OCI-LY3 (cell line): ENCODE results near the gene HSD3B7.

Experiments
- EZH2phosphoT487 ChIP-seq: fragments of 200-600 bp; shearing (Covaris generic); IDR thresholded peaks from 2 replicates; pipeline ENCODE4 v1.6.1; 2018; ENCODE audit warnings: antibody characterized with exemption, mixed run types, low read depth
- TF ChIP-seq, protein P1 (sequence below): fragments of 200-600, 300-600 bp; sonication (generic); IDR thresholded peaks from 2 replicates; pipeline ENCODE4 v1.5.1; 2014; ENCODE audit warnings: antibody characterized with exemption, low read length, low read depth

DNA sequence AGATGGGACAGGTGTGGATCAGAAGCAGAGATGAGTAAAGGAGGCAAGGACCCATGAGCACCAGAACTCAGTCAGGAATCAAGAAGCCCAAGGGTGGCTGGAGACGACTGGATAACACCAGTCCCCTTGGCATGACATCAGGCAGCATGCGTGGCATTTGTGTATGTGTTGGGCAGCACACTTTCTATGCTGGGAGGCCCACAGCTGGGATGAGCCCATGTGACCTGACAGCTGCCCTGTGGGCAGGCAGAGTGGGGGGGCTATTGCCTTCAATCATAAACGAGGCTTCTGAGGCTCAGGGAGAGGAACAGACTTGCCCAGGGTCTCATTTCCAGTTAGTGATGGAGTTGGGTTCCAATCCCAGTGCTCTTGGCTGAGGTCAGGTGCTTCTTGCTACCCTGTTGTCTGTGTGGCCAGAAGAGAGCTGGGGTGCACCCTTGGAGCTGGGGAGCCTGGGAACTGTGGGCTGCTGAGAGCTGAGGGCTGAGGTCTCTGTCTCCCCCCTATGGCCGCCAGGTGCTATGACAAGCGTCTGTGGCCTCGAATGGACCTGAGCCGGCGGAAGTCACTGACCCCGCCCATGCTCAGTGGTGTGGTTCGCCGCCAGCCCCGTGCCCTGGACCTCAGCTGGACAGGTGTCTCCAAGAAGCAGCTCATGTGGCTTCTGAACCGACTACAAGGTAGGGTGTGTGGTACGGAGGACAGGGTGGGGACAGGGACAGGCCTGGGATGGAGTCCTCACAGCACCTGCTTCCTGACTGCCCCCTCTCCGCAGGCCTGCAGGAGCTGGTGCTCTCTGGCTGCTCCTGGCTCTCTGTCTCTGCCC, 43.2 kb upstream of the HSD3B7 start:
- TF ChIP-seq, protein P1, sequence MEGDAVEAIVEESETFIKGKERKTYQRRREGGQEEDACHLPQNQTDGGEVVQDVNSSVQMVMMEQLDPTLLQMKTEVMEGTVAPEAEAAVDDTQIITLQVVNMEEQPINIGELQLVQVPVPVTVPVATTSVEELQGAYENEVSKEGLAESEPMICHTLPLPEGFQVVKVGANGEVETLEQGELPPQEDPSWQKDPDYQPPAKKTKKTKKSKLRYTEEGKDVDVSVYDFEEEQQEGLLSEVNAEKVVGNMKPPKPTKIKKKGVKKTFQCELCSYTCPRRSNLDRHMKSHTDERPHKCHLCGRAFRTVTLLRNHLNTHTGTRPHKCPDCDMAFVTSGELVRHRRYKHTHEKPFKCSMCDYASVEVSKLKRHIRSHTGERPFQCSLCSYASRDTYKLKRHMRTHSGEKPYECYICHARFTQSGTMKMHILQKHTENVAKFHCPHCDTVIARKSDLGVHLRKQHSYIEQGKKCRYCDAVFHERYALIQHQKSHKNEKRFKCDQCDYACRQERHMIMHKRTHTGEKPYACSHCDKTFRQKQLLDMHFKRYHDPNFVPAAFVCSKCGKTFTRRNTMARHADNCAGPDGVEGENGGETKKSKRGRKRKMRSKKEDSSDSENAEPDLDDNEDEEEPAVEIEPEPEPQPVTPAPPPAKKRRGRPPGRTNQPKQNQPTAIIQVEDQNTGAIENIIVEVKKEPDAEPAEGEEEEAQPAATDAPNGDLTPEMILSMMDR: peak; percentile 83
- TF ChIP-seq EZH2phosphoT487: no peak
